ENCODE measurements around the gene WDR31. TPM values are rescaled to one million over a fixed set of nuclear protein-coding genes. Genes with fewer than 3 reads are reported as not detected.
A peak's percentile ranks its signal among the peaks of the same experiment; 100 is the strongest.

WDR31 gene
- total RNA-seq, result 1 to 10 TPM; 1.7 to 6.9 (median 2.4) TPM
- 1 to 10 TPM in 1 of 3 donors, under 1 TPM in 2; 0.66 to 2.7 (median 0.76) TPM for polyA plus RNA-seq
- long read RNA-seq, donor 1, partial matches to known transcripts, result 0 of 2 reads
- long read RNA-seq, donor 1, other reads (novel, unspliced or antisense), result 1 of 2 reads
- long read RNA-seq, donor 2, partial matches to known transcripts, result 0 of 4 reads
- long read RNA-seq, donor 2, other reads (novel, unspliced or antisense), result 4 of 4 reads

DNA sequence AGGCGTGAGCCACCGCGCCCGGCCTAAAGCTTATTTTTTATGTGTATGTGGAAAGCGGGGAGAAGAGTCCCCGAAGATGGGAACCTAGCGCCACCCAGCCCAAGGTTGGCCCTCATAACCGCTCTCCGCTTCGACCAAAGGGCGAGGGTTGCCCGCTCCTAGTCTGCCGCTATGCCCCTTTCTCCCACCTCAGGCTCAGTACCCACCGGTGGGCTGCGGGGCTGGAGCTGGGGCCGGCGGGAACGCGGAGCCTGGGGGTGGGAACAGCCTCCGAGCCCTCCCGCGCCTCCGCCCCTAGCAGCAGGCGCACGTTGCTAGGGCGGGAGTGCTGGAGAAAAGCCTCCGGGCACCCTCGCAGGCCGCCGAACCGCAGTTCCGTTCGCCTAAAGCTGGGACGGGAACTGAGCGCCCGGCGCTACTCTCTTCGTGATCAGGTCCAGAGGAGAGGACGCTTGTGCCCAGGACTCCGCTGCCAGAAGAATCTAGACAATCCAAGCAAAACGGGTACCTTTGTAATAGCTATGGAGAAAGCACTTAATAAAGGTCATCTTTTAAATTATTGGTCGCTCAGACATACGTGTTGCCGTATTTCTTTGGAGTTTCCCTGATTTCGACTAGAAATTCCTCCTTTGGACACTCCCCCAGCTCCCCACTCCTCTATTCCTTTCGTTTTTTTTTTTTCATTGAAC, at the start of gene WDR31:
Gene WDR31 (minus strand): TSS at position 265 of the 689 bp plus-strand sequence. CDS start 8,253 bp downstream, outside the sequence.
- no peak for TF ChIP-seq CTCF (IDR thresholded peaks at IDR 0.05)
- DNase-seq, result peak; percentile 85 to 91
- Histone ChIP-seq H3K4me3 (peak within 1 kb of the TSS; percentile 91), H3K36me3 (ENCODE audit: insufficient read depth in 1 of 2, low read depth in 1 of 2) (no peaks in the 10 kb centered on the region), H3K27me3 (ENCODE audit: insufficient read depth in 3 of 3, low read length in 2 of 3) (no peaks in the 10 kb centered on the region), H3K9me3 (no peaks in the 10 kb centered on the region), H3K4me1 (peaks cover 3% of the 10 kb centered on the region), H3K27ac (peak within 1 kb of the TSS; percentile 61)
- peak; percentile 97 to 99 (median 98) for ATAC-seq
- 0 to 1% (median 1%) methylated on average over 35 to 46 of the region's 46 CpGs for WGBS, 3 donors
- intact Hi-C loops (cut with DNase I), result loop anchor here (5.0 kb wide), 3 partner anchors 62 to 68 kb away; partner anchors contain the start of genes ALAD (in 1 of the 2), CDC26 (in 1 of the 2) and PRPF4 (in 1 of the 2)

DNA sequence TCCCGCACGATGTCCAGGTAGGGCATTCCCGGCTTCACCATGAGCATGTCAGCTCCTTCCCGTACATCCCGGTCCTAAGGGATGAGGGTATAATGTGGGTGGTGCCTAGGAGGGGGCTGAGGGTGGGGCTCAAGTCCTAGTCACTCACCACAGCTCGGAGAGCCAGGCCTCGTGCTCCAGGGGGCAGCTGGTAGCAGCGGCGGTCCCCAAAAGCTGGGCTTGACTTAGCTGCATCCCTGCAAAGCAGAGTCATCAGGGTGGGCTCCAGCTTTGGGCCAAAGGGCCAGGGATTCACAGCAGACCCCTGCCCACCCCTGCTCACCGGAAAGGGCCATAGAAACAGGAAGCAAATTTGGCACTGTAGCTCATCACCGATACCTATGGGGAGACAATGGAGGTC, 49.4 kb upstream of the WDR31 start:
- intact Hi-C loops (cut with DNase I), result no loop called here
- no peaks in the 10 kb centered on the region for H3K27me3 ChIP-seq (ENCODE audit: insufficient read depth in 3 of 3, low read length in 2 of 3)
- no peak for TF ChIP-seq CTCF (IDR thresholded peaks at IDR 0.05)
- H3K9me3 ChIP-seq, result no peaks in the 10 kb centered on the region
- H3K36me3 ChIP-seq (ENCODE audit: insufficient read depth in 1 of 2, low read depth in 1 of 2), result peaks cover 14 to 67% of the 10 kb centered on the region in 2 donors
- H3K27ac ChIP-seq, result no peak overlapping the region
- WGBS, 3 donors, result 90 to 92% (median 91%) methylated on average over 11 of the region's 11 CpGs
- ATAC-seq (no peak), DNase-seq (no peak)
- H3K4me3 ChIP-seq, result no peak overlapping the region
- no peaks in the 10 kb centered on the region for H3K4me1 ChIP-seq

DNA sequence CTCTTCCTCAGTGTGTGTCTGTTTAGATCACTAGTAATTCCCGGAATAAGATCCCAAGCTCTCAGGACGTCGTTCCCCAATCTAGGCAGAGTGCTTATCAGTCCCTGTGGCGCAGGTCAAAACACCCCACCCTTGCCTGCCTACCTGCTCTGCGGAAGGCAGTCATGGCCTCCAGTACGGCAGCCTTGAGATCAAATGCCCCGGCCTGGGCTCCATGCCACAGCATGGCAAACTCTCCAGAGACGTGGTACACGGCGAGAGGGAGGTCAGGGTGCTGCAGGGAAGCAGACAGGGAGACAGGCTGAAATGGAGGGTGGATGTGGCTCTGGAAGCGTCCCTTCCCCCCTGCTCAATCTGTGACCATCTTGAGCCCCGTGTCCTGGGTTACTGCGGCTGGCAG, 48.8 kb upstream of the WDR31 start:
- DNase-seq (no peak), ATAC-seq (no peak)
- Histone ChIP-seq H3K9me3 (no peaks in the 10 kb centered on the region), H3K36me3 (ENCODE audit: insufficient read depth in 1 of 2, low read depth in 1 of 2) (peaks cover 14 to 67% of the 10 kb centered on the region in 2 donors), H3K4me1 (no peaks in the 10 kb centered on the region), H3K27me3 (ENCODE audit: insufficient read depth in 3 of 3, low read length in 2 of 3) (no peaks in the 10 kb centered on the region), H3K27ac (no peak overlapping the region), H3K4me3 (no peak overlapping the region)
- 84 to 93% (median 88%) methylated on average over 13 of the region's 13 CpGs for WGBS, 3 donors
- TF ChIP-seq CTCF (IDR thresholded peaks at IDR 0.05), result no peak
- intact Hi-C loops (cut with DNase I), result no loop called here

DNA sequence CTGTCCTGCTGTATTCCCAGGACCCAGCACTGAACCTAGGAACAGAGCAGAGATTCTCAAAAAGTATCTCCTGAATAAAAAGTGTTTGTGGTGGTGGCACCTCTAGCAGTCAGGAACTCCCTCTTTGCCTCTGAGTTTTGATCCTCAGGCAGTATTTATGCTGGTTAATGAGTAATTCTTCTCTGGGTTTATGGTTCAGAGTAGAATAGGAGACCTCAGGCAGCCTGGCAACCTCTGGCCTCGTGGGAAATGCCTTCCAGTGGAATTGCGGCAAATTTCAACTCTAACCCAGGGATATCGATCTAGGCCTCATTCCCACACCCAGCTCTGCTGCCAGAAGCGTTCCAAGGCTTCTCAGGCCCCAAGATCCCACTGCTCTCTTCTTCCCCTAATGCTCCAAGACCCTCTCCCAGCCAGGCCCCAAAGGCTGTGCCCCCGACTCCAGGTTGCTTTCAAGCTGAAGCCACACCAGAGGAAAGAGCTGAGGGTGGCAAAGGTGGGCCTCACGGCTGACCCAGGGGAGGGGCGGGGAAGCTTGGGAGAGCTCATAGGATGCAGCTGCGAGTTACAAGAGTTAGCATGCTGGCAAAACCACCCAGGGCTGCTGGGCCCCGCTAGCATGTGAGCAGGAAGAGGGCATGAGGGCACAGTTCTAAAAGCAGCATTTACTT, 47.6 kb upstream of the WDR31 start:
- 86 to 89% (median 88%) methylated on average over 9 of the region's 9 CpGs for WGBS, 3 donors
- intact Hi-C loops (cut with DNase I), result no loop called here
- Histone ChIP-seq H3K27ac (no peak overlapping the region), H3K27me3 (ENCODE audit: insufficient read depth in 3 of 3, low read length in 2 of 3) (no peaks in the 10 kb centered on the region), H3K36me3 (ENCODE audit: insufficient read depth in 1 of 2, low read depth in 1 of 2) (peaks cover 14 to 56% of the 10 kb centered on the region in 2 donors), H3K9me3 (no peaks in the 10 kb centered on the region), H3K4me1 (no peaks in the 10 kb centered on the region), H3K4me3 (no peak overlapping the region)
- DNase-seq (no peak), ATAC-seq (no peak)
- no peak for TF ChIP-seq CTCF (IDR thresholded peaks at IDR 0.05)
